ENCODE measurements around the gene R3HDM4.
A peak's percentile ranks its signal among the peaks of the same experiment; 100 is the strongest.
"Not testable (repeated sequence)": the region's sequence is repeated elsewhere in the genome, so short reads cannot be mapped to it uniquely, and the experiment has no call there.

The R3HDM4 gene

GRCh38 chr19:913080-913748 is at the start of gene R3HDM4:
Gene R3HDM4, minus strand, starts transcription at chr19:913219. Its CDS starts 62 bp downstream, at chr19:913157.
- peak; percentile 54 for DNase-seq (ENCODE audit: low spot score)

GRCh38 chr19:961866-962620 is 49.0 kb upstream of the R3HDM4 start:
- no peak for DNase-seq (ENCODE audit: low spot score)

GRCh38 chr19:960601-960938 is 47.6 kb upstream of the R3HDM4 start:
- no peak for DNase-seq (ENCODE audit: low spot score)

- DNase-seq (ENCODE audit: low spot score): no peak
Measured at GRCh38 chr19:960020-960419, 47.0 kb upstream of the R3HDM4 start.

GRCh38 chr19:958967-959855 is 46.2 kb upstream of the R3HDM4 start:
- no peak for DNase-seq (ENCODE audit: low spot score)

GRCh38 chr19:957578-957977 is 44.6 kb upstream of the R3HDM4 start:
- not testable (repeated sequence) for DNase-seq (ENCODE audit: low spot score)

GRCh38 chr19:956766-957440 is 43.9 kb upstream of the R3HDM4 start:
- DNase-seq (ENCODE audit: low spot score): no peak

GRCh38 chr19:955803-956765 is 43.1 kb upstream of the R3HDM4 start:
- no peak for DNase-seq (ENCODE audit: low spot score)

GRCh38 chr19:954672-955494 is 41.9 kb upstream of the R3HDM4 start:
- no peak for DNase-seq (ENCODE audit: low spot score)

GRCh38 chr19:954272-954671 is 41.3 kb upstream of the R3HDM4 start:
- DNase-seq (ENCODE audit: low spot score): no peak

- DNase-seq (ENCODE audit: low spot score): no peak
Measured at GRCh38 chr19:953445-954271, 40.6 kb upstream of the R3HDM4 start.

GRCh38 chr19:952680-953444 is 39.8 kb upstream of the R3HDM4 start:
- no peak for DNase-seq (ENCODE audit: low spot score)

GRCh38 chr19:952049-952679 is 39.1 kb upstream of the R3HDM4 start:
- DNase-seq (ENCODE audit: low spot score): no peak

GRCh38 chr19:950352-951066 is 37.5 kb upstream of the R3HDM4 start:
- no peak for DNase-seq (ENCODE audit: low spot score)

- no peak for DNase-seq (ENCODE audit: low spot score)
Measured at GRCh38 chr19:948842-949496, 36.0 kb upstream of the R3HDM4 start.

- DNase-seq (ENCODE audit: low spot score): peak; percentile 43
Measured at GRCh38 chr19:947707-948539, 34.9 kb upstream of the R3HDM4 start.
